ENCODE measurements around the gene LPP. TPM values are rescaled to one million over a fixed set of nuclear protein-coding genes. Genes with fewer than 3 reads are reported as not detected.

LPP gene
- total RNA-seq, 1 donor from 2014 or later = 222 TPM

DNA sequence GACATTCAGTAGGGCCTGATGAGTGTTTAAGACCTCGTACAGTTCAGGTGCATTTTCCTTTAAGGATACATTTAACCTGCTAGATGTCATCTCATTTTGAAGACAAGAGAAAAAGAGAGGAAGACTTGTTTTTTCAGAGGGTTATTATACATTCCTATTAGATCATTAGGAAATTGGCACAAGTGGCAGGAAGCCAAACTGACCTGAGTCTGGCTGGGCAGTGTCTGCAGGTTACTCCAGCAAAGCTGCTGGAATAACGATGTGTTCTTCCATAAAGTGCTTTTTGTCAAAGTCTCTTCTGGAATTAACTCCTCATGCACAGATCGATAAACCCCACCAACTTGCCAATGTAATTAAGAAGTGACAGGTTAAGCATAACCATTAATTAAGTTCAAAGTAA is 621.5 kb downstream of the LPP start:
- H3K27me3 ChIP-seq (ENCODE audit: insufficient read depth, low read length) = no peaks in the 10 kb centered on the region
- DNase-seq (ENCODE audit: low read depth) (no peak), FAIRE-seq (no peak)
- H3K79me2 ChIP-seq (ENCODE audit: insufficient read depth, low read length) = peaks cover 29% of the 10 kb centered on the region
- H3K9me3 Mint-ChIP-seq (ENCODE audit: unreplicated experiment) = no peaks in the 10 kb centered on the region
- H3K27me3 Mint-ChIP-seq (ENCODE audit: low read depth, unreplicated experiment) = no peaks in the 10 kb centered on the region
- no peaks in the 10 kb centered on the region for H3K36me3 Mint-ChIP-seq (ENCODE audit: low read depth, unreplicated experiment)
- peaks cover 21% of the 10 kb centered on the region for H3K4me1 ChIP-seq (ENCODE audit: insufficient read depth, low read length)
- H3K9me3 ChIP-seq (ENCODE audit: insufficient read depth, low read depth, low read length) = no peaks in the 10 kb centered on the region
- peaks cover 26% of the 10 kb centered on the region for H4K20me1 ChIP-seq (ENCODE audit: insufficient read depth, low read length)
- H3K4me2 ChIP-seq (ENCODE audit: low read length) = no peak overlapping the region
- no peak overlapping the region for H3K27ac Mint-ChIP-seq (ENCODE audit: unreplicated experiment)
- H3K36me3 ChIP-seq (ENCODE audit: insufficient read depth, low read length) = no peaks in the 10 kb centered on the region
- no peak overlapping the region for H3K27ac ChIP-seq (ENCODE audit: low read depth, low read length)
- no peak overlapping the region for H3K4me3 ChIP-seq (ENCODE audit: insufficient read depth, low read depth, low read length)
- peaks cover 30% of the 10 kb centered on the region for H3K4me1 Mint-ChIP-seq (ENCODE audit: low read depth, unreplicated experiment)
- H3K4me3 Mint-ChIP-seq (ENCODE audit: unreplicated experiment) = no peak overlapping the region
- TF ChIP-seq EZH2 (IDR thresholded peaks at IDR 0.05; ENCODE audit: insufficient read depth, low read length) (no peak), CTCF (IDR thresholded peaks at IDR 0.05; ENCODE audit: insufficient read depth, low read depth, low read length) (no peak)
- no peak overlapping the region for H2AFZ ChIP-seq (ENCODE audit: low read depth, low read length)
- no peak overlapping the region for H3K9ac ChIP-seq (ENCODE audit: low read length)

GRCh38 chr3:188776447-188776846 is 622.5 kb downstream of the LPP start:
- H3K79me2 ChIP-seq (ENCODE audit: insufficient read depth, low read length) = peaks cover 26% of the 10 kb centered on the region
- peaks cover 35% of the 10 kb centered on the region for H3K4me1 Mint-ChIP-seq (ENCODE audit: low read depth, unreplicated experiment)

More at GRCh38 chr3:188776447-188776846, 622.5 kb downstream of the LPP start:
- TF ChIP-seq CTCF (IDR thresholded peaks at IDR 0.05; ENCODE audit: insufficient read depth, low read depth, low read length) (no peak), EZH2 (IDR thresholded peaks at IDR 0.05; ENCODE audit: insufficient read depth, low read length) (no peak)
- peaks cover 4% of the 10 kb centered on the region for H3K36me3 Mint-ChIP-seq (ENCODE audit: low read depth, unreplicated experiment)
- H3K9ac ChIP-seq (ENCODE audit: low read length) = no peak overlapping the region
- peak; percentile 81 for FAIRE-seq
- no peak overlapping the region for H3K27ac Mint-ChIP-seq (ENCODE audit: unreplicated experiment)
- H3K36me3 ChIP-seq (ENCODE audit: insufficient read depth, low read length) = no peaks in the 10 kb centered on the region
- no peaks in the 10 kb centered on the region for H3K9me3 ChIP-seq (ENCODE audit: insufficient read depth, low read depth, low read length)
- H3K27ac ChIP-seq (ENCODE audit: low read depth, low read length) = peak overlapping the region; percentile 32
- H3K4me3 ChIP-seq (ENCODE audit: insufficient read depth, low read depth, low read length) = no peak overlapping the region
- H3K27me3 Mint-ChIP-seq (ENCODE audit: low read depth, unreplicated experiment) = no peaks in the 10 kb centered on the region
- H3K27me3 ChIP-seq (ENCODE audit: insufficient read depth, low read length) = no peaks in the 10 kb centered on the region
- H3K9me3 Mint-ChIP-seq (ENCODE audit: unreplicated experiment) = no peaks in the 10 kb centered on the region
- H3K4me2 ChIP-seq (ENCODE audit: low read length) = peak overlapping the region; percentile 49
- H3K4me1 ChIP-seq (ENCODE audit: insufficient read depth, low read length) = peaks cover 21% of the 10 kb centered on the region
- H2AFZ ChIP-seq (ENCODE audit: low read depth, low read length) = no peak overlapping the region
- no peak overlapping the region for H3K4me3 Mint-ChIP-seq (ENCODE audit: unreplicated experiment)
- peak; percentile 89 for DNase-seq (ENCODE audit: low read depth)
- H4K20me1 ChIP-seq (ENCODE audit: insufficient read depth, low read length) = peaks cover 25% of the 10 kb centered on the region
